HUES48 (cell line): ENCODE data around the gene NLRP12.
"Not testable (repeated sequence)": the region's sequence is repeated elsewhere in the genome, so short reads cannot be mapped to it uniquely, and the experiment has no call there.

Source experiments
- H3K27ac ChIP-seq: one replicate; pipeline ENCODE4 v1.7.0; 2013; ENCODE audit warnings: low read depth, low read length, inconsistent platforms
- H3K27me3 ChIP-seq: 2 replicates; pipeline ENCODE4 v1.6.1; 2013; ENCODE audit warnings: mild to moderate bottlenecking, low read length; ENCODE audit not compliant: control insufficient read depth, insufficient read depth
- H3K36me3 ChIP-seq: 2 replicates; pipeline ENCODE4 v1.6.1; 2013; ENCODE audit warnings: low read length; ENCODE audit not compliant: control insufficient read depth, insufficient read depth
- H3K4me1 ChIP-seq: 2 replicates; pipeline ENCODE4 v1.6.1; 2013; ENCODE audit warnings: mild to moderate bottlenecking, low read length; ENCODE audit not compliant: control insufficient read depth, insufficient read depth
- H3K4me3 ChIP-seq: 2 replicates; pipeline ENCODE4 v1.5.1; 2013; ENCODE audit warnings: mild to moderate bottlenecking, low read depth, low read length
- H3K9ac ChIP-seq: 2 replicates; pipeline ENCODE4 v1.6.1; 2013; ENCODE audit warnings: mild to moderate bottlenecking, low read depth, low read length, moderate library complexity
- H3K9me3 ChIP-seq: 2 replicates; pipeline ENCODE4 v1.6.1; 2013; ENCODE audit warnings: low read length; ENCODE audit not compliant: control insufficient read depth, insufficient read depth

NLRP12 gene

GRCh38 chr19:53775524-53775923 is 48.6 kb downstream of the NLRP12 start:
- Histone ChIP-seq H3K9me3 (peaks cover 1% of the 10 kb centered on the region; the same call in 1 of the 2 replicates), H3K4me3 (no peak overlapping the region)

GRCh38 chr19:53774491-53774890 is 49.6 kb downstream of the NLRP12 start:
- Histone ChIP-seq H3K27ac (peak overlapping the region; percentile 28), H3K4me1 (peaks cover 30% of the 10 kb centered on the region)
- H3K9ac ChIP-seq, result not testable (repeated sequence)

More at GRCh38 chr19:53775524-53775923, 48.6 kb downstream of the NLRP12 start:
- peaks cover 30% of the 10 kb centered on the region for H3K4me1 ChIP-seq
- no peak overlapping the region for H3K27ac ChIP-seq
- no peak overlapping the region for H3K9ac ChIP-seq
- H3K27me3 ChIP-seq, result no peaks in the 10 kb centered on the region
- H3K36me3 ChIP-seq, result no peaks in the 10 kb centered on the region

GRCh38 chr19:53773999-53774398 is 50.1 kb downstream of the NLRP12 start:
- H3K9ac ChIP-seq, result no peak overlapping the region
- H3K4me3 ChIP-seq, result no peak overlapping the region
- H3K4me1 ChIP-seq, result peaks cover 30% of the 10 kb centered on the region
- no peaks in the 10 kb centered on the region for H3K36me3 ChIP-seq
- H3K27me3 ChIP-seq, result no peaks in the 10 kb centered on the region
- peak overlapping the region; percentile 28 for H3K27ac ChIP-seq
- no peaks in the 10 kb centered on the region for H3K9me3 ChIP-seq

More at GRCh38 chr19:53774491-53774890, 49.6 kb downstream of the NLRP12 start:
- H3K27me3 ChIP-seq, H3K9me3 ChIP-seq, H3K4me3 ChIP-seq, H3K36me3 ChIP-seq: not testable (repeated sequence)

GRCh38 chr19:53772943-53773342 is 51.2 kb downstream of the NLRP12 start:
- H3K9ac ChIP-seq, result no peak overlapping the region

GRCh38 chr19:53771144-53771543 is 53.0 kb downstream of the NLRP12 start:
- Histone ChIP-seq H3K4me1 (peaks cover 32% of the 10 kb centered on the region), H3K27me3 (no peaks in the 10 kb centered on the region), H3K27ac (peak overlapping the region; percentile 42), H3K36me3 (no peaks in the 10 kb centered on the region), H3K9me3 (no peaks in the 10 kb centered on the region), H3K9ac (peak overlapping the region; percentile 41; the same call in 1 of the 2 replicates), H3K4me3 (peak overlapping the region; percentile 33; the same call in 1 of the 2 replicates)

More at GRCh38 chr19:53772943-53773342, 51.2 kb downstream of the NLRP12 start:
- Histone ChIP-seq H3K4me3 (peak overlapping the region; percentile 10), H3K27ac (peak overlapping the region; percentile 74), H3K9me3 (no peaks in the 10 kb centered on the region), H3K36me3 (no peaks in the 10 kb centered on the region), H3K27me3 (no peaks in the 10 kb centered on the region), H3K4me1 (peaks cover 32% of the 10 kb centered on the region)

- H3K9ac ChIP-seq, H3K9me3 ChIP-seq, H3K4me3 ChIP-seq, H3K27me3 ChIP-seq, H3K36me3 ChIP-seq, H3K27ac ChIP-seq: not testable (repeated sequence)
- peaks cover 32% of the 10 kb centered on the region for H3K4me1 ChIP-seq
These were observed 54.3 kb downstream of the NLRP12 start for GRCh38 chr19:53769696-53770309.

- Histone ChIP-seq H3K9me3 (no peaks in the 10 kb centered on the region), H3K9ac (no peak overlapping the region), H3K27ac (peak overlapping the region; percentile 47), H3K27me3 (no peaks in the 10 kb centered on the region), H3K36me3 (no peaks in the 10 kb centered on the region), H3K4me3 (no peak overlapping the region), H3K4me1 (peaks cover 27% of the 10 kb centered on the region)
These were observed 55.7 kb downstream of the NLRP12 start for GRCh38 chr19:53768401-53768800.

GRCh38 chr19:53758991-53759390 is 65.1 kb downstream of the NLRP12 start:
- not testable (repeated sequence) for H3K27ac ChIP-seq, H3K36me3 ChIP-seq, H3K4me1 ChIP-seq, H3K27me3 ChIP-seq, H3K4me3 ChIP-seq, H3K9me3 ChIP-seq, H3K9ac ChIP-seq
